ENCODE results near the gene POLR2C. TPM values are rescaled to one million over a fixed set of nuclear protein-coding genes. Genes with fewer than 3 reads are reported as not detected.
"Not testable (repeated sequence)": the region's sequence is repeated elsewhere in the genome, so short reads cannot be mapped to it uniquely, and the experiment has no call there.

Gene POLR2C
- total and polyA plus RNA-seq, 2 donors: 56.5 to 60.6 TPM

GRCh38 chr16:57439947-57440346, 22.5 kb upstream of the POLR2C start:
- WGBS: over 99% methylated on average over 8 of the region's 8 CpGs
- H3K36me3 ChIP-seq (ENCODE audit: control insufficient read depth in 2 of 2, insufficient read depth in 2 of 2, low read length in 1 of 2): peaks cover 29 to 37% of the 10 kb centered on the region in 2 donors
- not testable (repeated sequence) for H3K4me3 ChIP-seq (ENCODE audit: low read length in 2 of 2)

GRCh38 chr16:57440551-57440950, 21.9 kb upstream of the POLR2C start:
- whole genome bisulfite sequencing: over 99% methylated on average over 8 of the region's 8 CpGs
- H3K27me3 ChIP-seq (ENCODE audit: control insufficient read depth in 2 of 2, insufficient read depth in 1 of 2, low read length in 1 of 2); DNase-seq (ENCODE audit: low read depth in 6 of 9, low spot score in 9 of 9); H3K27ac ChIP-seq (ENCODE audit: low read depth in 1 of 2, low read length in 1 of 2); H3K4me1 ChIP-seq (ENCODE audit: control insufficient read depth in 2 of 2, insufficient read depth in 2 of 2, low read length in 2 of 2); H3K4me3 ChIP-seq (ENCODE audit: low read length in 2 of 2): not testable (repeated sequence)
- H3K9me3 ChIP-seq (ENCODE audit: control insufficient read depth in 2 of 2, insufficient read depth in 1 of 2, low read length in 1 of 2): peaks cover 2 to 13% of the 10 kb centered on the region in 2 donors
- H3K36me3 ChIP-seq (ENCODE audit: control insufficient read depth in 2 of 2, insufficient read depth in 2 of 2, low read length in 1 of 2): peaks cover 27 to 34% of the 10 kb centered on the region in 2 donors

More at GRCh38 chr16:57439947-57440346, 22.5 kb upstream of the POLR2C start:
- H3K9me3 ChIP-seq (ENCODE audit: control insufficient read depth in 2 of 2, insufficient read depth in 1 of 2, low read length in 1 of 2): peaks cover 2 to 13% of the 10 kb centered on the region in 2 donors
- not testable (repeated sequence) for DNase-seq (ENCODE audit: low read depth in 6 of 9, low spot score in 9 of 9); H3K27ac ChIP-seq (ENCODE audit: low read depth in 1 of 2, low read length in 1 of 2); H3K27me3 ChIP-seq (ENCODE audit: control insufficient read depth in 2 of 2, insufficient read depth in 1 of 2, low read length in 1 of 2); H3K4me1 ChIP-seq (ENCODE audit: control insufficient read depth in 2 of 2, insufficient read depth in 2 of 2, low read length in 2 of 2)

- 97% methylated on average over 3 of the region's 3 CpGs for WGBS
- Histone ChIP-seq H3K36me3 (ENCODE audit: control insufficient read depth in 2 of 2, insufficient read depth in 2 of 2, low read length in 1 of 2) (peaks cover 6 to 10% of the 10 kb centered on the region in 2 donors), H3K4me3 (ENCODE audit: low read length in 2 of 2) (no peak overlapping the region), H3K4me1 (ENCODE audit: control insufficient read depth in 2 of 2, insufficient read depth in 2 of 2, low read length in 2 of 2) (peaks cover 6 to 15% of the 10 kb centered on the region in 2 donors), H3K9me3 (ENCODE audit: control insufficient read depth in 2 of 2, insufficient read depth in 1 of 2, low read length in 1 of 2) (peaks cover 2 to 10% of the 10 kb centered on the region in 2 donors), H3K27ac (ENCODE audit: low read depth in 1 of 2, low read length in 1 of 2) (no peak overlapping the region), H3K27me3 (ENCODE audit: control insufficient read depth in 2 of 2, insufficient read depth in 1 of 2, low read length in 1 of 2) (no peaks in the 10 kb centered on the region)
- DNase-seq (ENCODE audit: low read depth in 6 of 9, low spot score in 9 of 9): no peak
Measured at GRCh38 chr16:57444711-57445110, 17.8 kb upstream of the POLR2C start.

GRCh38 chr16:57445510-57445909, 17.0 kb upstream of the POLR2C start:
- Histone ChIP-seq H3K36me3 (ENCODE audit: control insufficient read depth in 2 of 2, insufficient read depth in 2 of 2, low read length in 1 of 2) (peaks cover 3 to 7% of the 10 kb centered on the region in 2 donors), H3K9me3 (ENCODE audit: control insufficient read depth in 2 of 2, insufficient read depth in 1 of 2, low read length in 1 of 2) (peaks cover 2 to 3% of the 10 kb centered on the region in 2 donors), H3K27ac (ENCODE audit: low read depth in 1 of 2, low read length in 1 of 2) (no peak overlapping the region), H3K4me1 (ENCODE audit: control insufficient read depth in 2 of 2, insufficient read depth in 2 of 2, low read length in 2 of 2) (peaks cover 6 to 15% of the 10 kb centered on the region in 2 donors), H3K27me3 (ENCODE audit: control insufficient read depth in 2 of 2, insufficient read depth in 1 of 2, low read length in 1 of 2) (no peaks in the 10 kb centered on the region), H3K4me3 (ENCODE audit: low read length in 2 of 2) (no peak overlapping the region)
- DNase-seq (ENCODE audit: low read depth in 6 of 9, low spot score in 9 of 9): no peak
- 99% methylated on average over 2 of the region's 2 CpGs for WGBS

GRCh38 chr16:57446531-57447185, 15.8 kb upstream of the POLR2C start:
- Histone ChIP-seq H3K4me1 (ENCODE audit: control insufficient read depth in 2 of 2, insufficient read depth in 2 of 2, low read length in 2 of 2) (peaks cover 6 to 15% of the 10 kb centered on the region in 2 donors), H3K27ac (ENCODE audit: low read depth in 1 of 2, low read length in 1 of 2) (peak overlapping the region; percentile 55 to 70), H3K36me3 (ENCODE audit: control insufficient read depth in 2 of 2, insufficient read depth in 2 of 2, low read length in 1 of 2) (peaks cover 2 to 6% of the 10 kb centered on the region in 2 donors), H3K4me3 (ENCODE audit: low read length in 2 of 2) (peak overlapping the region; percentile 79 to 97), H3K9me3 (ENCODE audit: control insufficient read depth in 2 of 2, insufficient read depth in 1 of 2, low read length in 1 of 2) (no peaks in the 10 kb centered on the region), H3K27me3 (ENCODE audit: control insufficient read depth in 2 of 2, insufficient read depth in 1 of 2, low read length in 1 of 2) (no peaks in the 10 kb centered on the region)
- peak in 1 of 9 donors; percentile 18 for DNase-seq (ENCODE audit: low read depth in 6 of 9, low spot score in 9 of 9)
- WGBS: 9% methylated on average over 28 of the region's 28 CpGs

GRCh38 chr16:57447186-57447962, 15.1 kb upstream of the POLR2C start, which contains the start of the genes CIAPIN1 and COQ9:
Gene CIAPIN1, minus strand, starts transcription at chr16:57447385. Its CDS starts 6,457 bp downstream, at chr16:57440928.
Gene COQ9, plus strand, starts transcription at chr16:57447479. Its CDS starts 27 bp downstream, at chr16:57447506.
- Histone ChIP-seq H3K4me3 (ENCODE audit: low read length in 2 of 2) (peak within 1 kb of the TSS; percentile 79 to 97), H3K27ac (ENCODE audit: low read depth in 1 of 2, low read length in 1 of 2) (peak within 1 kb of the TSS; percentile 70 to 83), H3K27me3 (ENCODE audit: control insufficient read depth in 2 of 2, insufficient read depth in 1 of 2, low read length in 1 of 2) (no peaks in the 10 kb centered on the region), H3K9me3 (ENCODE audit: control insufficient read depth in 2 of 2, insufficient read depth in 1 of 2, low read length in 1 of 2) (no peaks in the 10 kb centered on the region), H3K36me3 (ENCODE audit: control insufficient read depth in 2 of 2, insufficient read depth in 2 of 2, low read length in 1 of 2) (peaks cover 9% of the 10 kb centered on the region in 2 donors), H3K4me1 (ENCODE audit: control insufficient read depth in 2 of 2, insufficient read depth in 2 of 2, low read length in 2 of 2) (peaks cover 6 to 15% of the 10 kb centered on the region in 2 donors)
- peak; percentile 68 to 97 (median 92) for DNase-seq (ENCODE audit: low read depth in 6 of 9, low spot score in 9 of 9)
- WGBS: under 1% methylated on average over 68 of the region's 68 CpGs

- peaks cover 44 to 48% of the 10 kb centered on the region in 2 donors for H3K36me3 ChIP-seq (ENCODE audit: control insufficient read depth in 2 of 2, insufficient read depth in 2 of 2, low read length in 1 of 2)
- WGBS: 97% methylated on average over 10 of the region's 10 CpGs
Measured at GRCh38 chr16:57452021-57452420, 10.5 kb upstream of the POLR2C start.

GRCh38 chr16:57462978-57463362, 491 bp downstream of the POLR2C start:
- Histone ChIP-seq H3K9me3 (ENCODE audit: control insufficient read depth in 2 of 2, insufficient read depth in 1 of 2, low read length in 1 of 2) (no peaks in the 10 kb centered on the region), H3K4me1 (ENCODE audit: control insufficient read depth in 2 of 2, insufficient read depth in 2 of 2, low read length in 2 of 2) (peaks cover 10 to 11% of the 10 kb centered on the region in 2 donors), H3K27ac (ENCODE audit: low read depth in 1 of 2, low read length in 1 of 2) (no peak overlapping the region), H3K27me3 (ENCODE audit: control insufficient read depth in 2 of 2, insufficient read depth in 1 of 2, low read length in 1 of 2) (no peaks in the 10 kb centered on the region), H3K36me3 (ENCODE audit: control insufficient read depth in 2 of 2, insufficient read depth in 2 of 2, low read length in 1 of 2) (peaks cover 48 to 66% of the 10 kb centered on the region in 2 donors), H3K4me3 (ENCODE audit: low read length in 2 of 2) (peak overlapping the region; percentile 86 to 87)
- 2% methylated on average over 16 of the region's 16 CpGs for WGBS
- DNase-seq (ENCODE audit: low read depth in 6 of 9, low spot score in 9 of 9): no peak

More at GRCh38 chr16:57452021-57452420, 10.5 kb upstream of the POLR2C start:
- no peak overlapping the region for H3K4me3 ChIP-seq (ENCODE audit: low read length in 2 of 2)
- no peak overlapping the region for H3K27ac ChIP-seq (ENCODE audit: low read depth in 1 of 2, low read length in 1 of 2)
- no peaks in the 10 kb centered on the region for H3K27me3 ChIP-seq (ENCODE audit: control insufficient read depth in 2 of 2, insufficient read depth in 1 of 2, low read length in 1 of 2)
- peaks cover 2 to 5% of the 10 kb centered on the region in 2 donors for H3K4me1 ChIP-seq (ENCODE audit: control insufficient read depth in 2 of 2, insufficient read depth in 2 of 2, low read length in 2 of 2)
- no peak for DNase-seq (ENCODE audit: low read depth in 6 of 9, low spot score in 9 of 9)
- H3K9me3 ChIP-seq (ENCODE audit: control insufficient read depth in 2 of 2, insufficient read depth in 1 of 2, low read length in 1 of 2): no peaks in the 10 kb centered on the region

GRCh38 chr16:57464523-57464922, 2.0 kb downstream of the POLR2C start:
- DNase-seq (ENCODE audit: low read depth in 6 of 9, low spot score in 9 of 9): no peak
- 100% methylated on average over 2 of the region's 2 CpGs for WGBS
- Histone ChIP-seq H3K4me1 (ENCODE audit: control insufficient read depth in 2 of 2, insufficient read depth in 2 of 2, low read length in 2 of 2) (peaks cover 10 to 11% of the 10 kb centered on the region in 2 donors), H3K4me3 (ENCODE audit: low read length in 2 of 2) (no peak overlapping the region), H3K27ac (ENCODE audit: low read depth in 1 of 2, low read length in 1 of 2) (no peak overlapping the region), H3K27me3 (ENCODE audit: control insufficient read depth in 2 of 2, insufficient read depth in 1 of 2, low read length in 1 of 2) (no peaks in the 10 kb centered on the region), H3K36me3 (ENCODE audit: control insufficient read depth in 2 of 2, insufficient read depth in 2 of 2, low read length in 1 of 2) (peaks cover 49 to 67% of the 10 kb centered on the region in 2 donors), H3K9me3 (ENCODE audit: control insufficient read depth in 2 of 2, insufficient read depth in 1 of 2, low read length in 1 of 2) (no peaks in the 10 kb centered on the region)

All from thymus (tissue), 11 donors.